ENCODE measurements around the gene ARHGEF2. TPM values are rescaled to one million over a fixed set of nuclear protein-coding genes. Genes with fewer than 3 reads are reported as not detected.

Gene ARHGEF2
- total and polyA plus RNA-seq, 9 of the 15 experiments (the other 6 are each of a cell fraction or from before 2014, with no cell fraction given): 7.1 to 162 (median 62.2) TPM

GRCh38 chr1:155970531-155971167, 7.7 kb downstream of the ARHGEF2 start (continued):
- TF ChIP-seq KDM2B (CRISPR knock-in tag; IDR thresholded peaks at IDR 0.05) (no peak), ZNF696 (CRISPR knock-in tag; conservative IDR thresholded peaks at IDR 0.05) (no peak), ZNF408 (CRISPR knock-in tag; IDR thresholded peaks at IDR 0.05; ENCODE audit: low read depth) (no peak), SPI1 (IDR thresholded peaks at IDR 0.05; ENCODE audit: borderline replicate concordance, low read depth, low read length) (peak; percentile 99), TSHZ1 (CRISPR knock-in tag; IDR thresholded peaks at IDR 0.05) (no peak), MCM2 (IDR thresholded peaks at IDR 0.05; ENCODE audit: low read depth) (no peak), NCOA2 (IDR thresholded peaks at IDR 0.05; ENCODE audit: partially characterized antibody in 2 of 2) (no peak), ATF6 (CRISPR knock-in tag; IDR thresholded peaks at IDR 0.05) (no peak), ZNF384 (IDR thresholded peaks at IDR 0.05; ENCODE audit: low read depth, low read length) (no peak), MXI1 (IDR thresholded peaks at IDR 0.05; ENCODE audit: low read depth, low read length) (no peak), CHD7 (IDR thresholded peaks at IDR 0.05; ENCODE audit: low read depth, low read length) (no peak)

Measured in K562 (cell line).